ENCODE measurements around the gene CAMK2A. TPM values are rescaled to one million over a fixed set of nuclear protein-coding genes. Genes with fewer than 3 reads are reported as not detected.

Gene CAMK2A
- total RNA-seq, 1 experiment from 2014 or later, result 0.13 TPM

DNA sequence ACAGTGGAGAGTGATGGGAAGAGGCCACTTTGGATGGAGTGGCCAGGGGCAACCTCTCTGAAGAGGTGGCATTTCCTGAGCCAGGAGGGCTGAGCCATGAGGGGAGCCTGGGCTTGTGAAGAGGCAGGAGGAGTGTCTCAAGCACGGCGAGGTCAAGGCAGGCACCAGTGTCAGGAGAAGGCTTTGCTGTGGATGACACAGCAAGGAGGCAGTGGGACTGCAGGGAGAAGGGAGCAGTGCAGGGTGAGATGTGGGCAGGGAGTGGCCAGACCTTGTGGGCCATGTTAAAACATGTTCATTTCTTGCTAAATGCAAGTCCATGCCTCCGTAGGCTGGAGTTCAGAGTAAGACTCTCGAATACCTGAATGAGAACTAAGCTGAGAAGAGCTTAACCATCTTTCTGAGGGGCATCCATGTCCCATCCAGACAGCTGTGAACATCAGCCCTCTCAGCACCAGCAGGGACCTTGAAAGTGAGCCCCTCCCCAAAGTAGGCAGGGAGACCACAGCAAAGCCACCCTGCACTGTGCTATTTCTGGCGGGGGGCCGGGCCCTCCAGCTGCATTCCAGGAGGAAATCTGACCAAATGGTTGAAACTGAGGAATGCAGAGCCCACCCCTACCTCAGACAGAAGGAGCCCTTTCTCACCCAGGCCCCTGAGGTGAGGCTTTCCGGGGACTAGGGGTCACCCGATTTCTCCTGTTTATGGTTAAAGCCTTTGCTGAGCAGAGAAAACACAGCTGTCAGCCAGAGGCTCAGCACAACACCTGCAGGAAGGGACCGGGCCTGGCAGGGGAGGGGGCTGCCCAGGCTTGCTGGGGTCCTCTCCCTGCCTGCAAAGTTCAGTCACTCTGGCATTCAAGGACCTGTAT is 29.3 kb upstream of the CAMK2A start:
- no peak for DNase-seq
- no TSS peak for BruUV-seq (replicated peaks)
- peaks cover 70% of the 10 kb centered on the region for H3K4me1 ChIP-seq (replicated peaks; ENCODE audit: insufficient read depth)
- H4K20me1 ChIP-seq (ENCODE audit: insufficient read depth), result no peaks in the 10 kb centered on the region
- no peak overlapping the region for H3K4me3 ChIP-seq
- H3K4me2 ChIP-seq, result peak overlapping the region; percentile 68
- intact Hi-C loops (cut with micrococcal nuclease; ENCODE audit: unreplicated experiment), result no loop called here
- H3F3A ChIP-seq (ENCODE audit: insufficient read depth, low read depth), result peaks cover 56% of the 10 kb centered on the region
- H3K27me3 ChIP-seq (ENCODE audit: insufficient read depth, low read depth), result no peaks in the 10 kb centered on the region
- ChIA-PET POLR2A (ENCODE audit: unreplicated experiment) (interaction anchor here (0.7 kb wide), 1 partner anchor 99 kb away, joined by 17 read pairs; no protein-coding TSS in a partner anchor), CTCF (no interaction called here)
- no peaks in the 10 kb centered on the region for H3K36me3 ChIP-seq (ENCODE audit: low read depth)
- H3K79me2 ChIP-seq (ENCODE audit: low read depth), result no peaks in the 10 kb centered on the region
- TF ChIP-seq EZH2 (IDR thresholded peaks at IDR 0.05; ENCODE audit: low read depth), result no peak
- TF ChIP-seq, protein P1, sequence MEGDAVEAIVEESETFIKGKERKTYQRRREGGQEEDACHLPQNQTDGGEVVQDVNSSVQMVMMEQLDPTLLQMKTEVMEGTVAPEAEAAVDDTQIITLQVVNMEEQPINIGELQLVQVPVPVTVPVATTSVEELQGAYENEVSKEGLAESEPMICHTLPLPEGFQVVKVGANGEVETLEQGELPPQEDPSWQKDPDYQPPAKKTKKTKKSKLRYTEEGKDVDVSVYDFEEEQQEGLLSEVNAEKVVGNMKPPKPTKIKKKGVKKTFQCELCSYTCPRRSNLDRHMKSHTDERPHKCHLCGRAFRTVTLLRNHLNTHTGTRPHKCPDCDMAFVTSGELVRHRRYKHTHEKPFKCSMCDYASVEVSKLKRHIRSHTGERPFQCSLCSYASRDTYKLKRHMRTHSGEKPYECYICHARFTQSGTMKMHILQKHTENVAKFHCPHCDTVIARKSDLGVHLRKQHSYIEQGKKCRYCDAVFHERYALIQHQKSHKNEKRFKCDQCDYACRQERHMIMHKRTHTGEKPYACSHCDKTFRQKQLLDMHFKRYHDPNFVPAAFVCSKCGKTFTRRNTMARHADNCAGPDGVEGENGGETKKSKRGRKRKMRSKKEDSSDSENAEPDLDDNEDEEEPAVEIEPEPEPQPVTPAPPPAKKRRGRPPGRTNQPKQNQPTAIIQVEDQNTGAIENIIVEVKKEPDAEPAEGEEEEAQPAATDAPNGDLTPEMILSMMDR (conservative IDR thresholded peaks at IDR 0.05), result no peak
- H2AFZ ChIP-seq, result no peak overlapping the region
- H3K27ac ChIP-seq, result peak overlapping the region; percentile 81
- no peaks in the 10 kb centered on the region for H3K9me3 ChIP-seq (ENCODE audit: insufficient read depth, low read depth)
- H3K9me2 ChIP-seq (ENCODE audit: insufficient read depth), result no peaks in the 10 kb centered on the region

- BruUV-seq (replicated peaks), result TSS peak; percentile 91
- ChIA-PET POLR2A (ENCODE audit: unreplicated experiment) (interaction anchor here (0.5 to 0.6 kb wide), 2 partner anchors 9 to 25 kb away, joined by 3 to 4 read pairs; no protein-coding TSS in a partner anchor), CTCF (interaction anchor here (0.6 to 1.3 kb wide), 2 partner anchors 14 to 24 kb away, joined by 3 read pairs; no protein-coding TSS in a partner anchor)
- intact Hi-C loops (cut with micrococcal nuclease; ENCODE audit: unreplicated experiment), result no loop called here
- H3K27me3 ChIP-seq (ENCODE audit: insufficient read depth, low read depth), result no peaks in the 10 kb centered on the region
- TF ChIP-seq, protein P1 (conservative IDR thresholded peaks at IDR 0.05), result no peak
- TF ChIP-seq EZH2 (IDR thresholded peaks at IDR 0.05; ENCODE audit: low read depth), result no peak
- H3K4me1 ChIP-seq (replicated peaks; ENCODE audit: insufficient read depth), result peaks cover 59% of the 10 kb centered on the region
- H3K4me3 ChIP-seq, result no peak overlapping the region
- peak overlapping the region; percentile 68 for H3K4me2 ChIP-seq
- DNase-seq, result peak; percentile 94 to 97
- no peaks in the 10 kb centered on the region for H3K36me3 ChIP-seq (ENCODE audit: low read depth)
- peak overlapping the region; percentile 89 for H3K27ac ChIP-seq
- H2AFZ ChIP-seq, result no peak overlapping the region
- H3K79me2 ChIP-seq (ENCODE audit: low read depth), result no peaks in the 10 kb centered on the region
- no peaks in the 10 kb centered on the region for H3K9me3 ChIP-seq (ENCODE audit: insufficient read depth, low read depth)
- H3F3A ChIP-seq (ENCODE audit: insufficient read depth, low read depth), result peaks cover 51% of the 10 kb centered on the region
- H4K20me1 ChIP-seq (ENCODE audit: insufficient read depth), result no peaks in the 10 kb centered on the region
- H3K9me2 ChIP-seq (ENCODE audit: insufficient read depth), result no peaks in the 10 kb centered on the region
Measured at GRCh38 chr5:150317048-150318003, 27.8 kb upstream of the CAMK2A start.

GRCh38 chr5:150316320-150316719 is 26.7 kb upstream of the CAMK2A start:
- Histone ChIP-seq H3K79me2 (ENCODE audit: low read depth) (no peaks in the 10 kb centered on the region), H3K9me2 (ENCODE audit: insufficient read depth) (no peaks in the 10 kb centered on the region), H3K4me2 (peak overlapping the region; percentile 68; the same call in 1 of the 2 replicates), H3K4me1 (replicated peaks; ENCODE audit: insufficient read depth) (peaks cover 49% of the 10 kb centered on the region), H2AFZ (no peak overlapping the region), H3K27ac (peak overlapping the region; percentile 89), H3K4me3 (no peak overlapping the region), H4K20me1 (ENCODE audit: insufficient read depth) (no peaks in the 10 kb centered on the region), H3K36me3 (ENCODE audit: low read depth) (no peaks in the 10 kb centered on the region), H3K27me3 (ENCODE audit: insufficient read depth, low read depth) (no peaks in the 10 kb centered on the region), H3F3A (ENCODE audit: insufficient read depth, low read depth) (peaks cover 42% of the 10 kb centered on the region), H3K9me3 (ENCODE audit: insufficient read depth, low read depth) (no peaks in the 10 kb centered on the region)
- ChIA-PET POLR2A (ENCODE audit: unreplicated experiment) (interaction anchor here (0.6 kb wide), 1 partner anchor 26 kb away, joined by 4 read pairs; no protein-coding TSS in a partner anchor), CTCF (interaction anchor here (0.6 to 1.3 kb wide), 2 partner anchors 13 to 23 kb away, joined by 3 read pairs; no protein-coding TSS in a partner anchor)
- no TSS peak for BruUV-seq (replicated peaks)
- DNase-seq, result no peak
- intact Hi-C loops (cut with micrococcal nuclease; ENCODE audit: unreplicated experiment), result no loop called here
- TF ChIP-seq EZH2 (IDR thresholded peaks at IDR 0.05; ENCODE audit: low read depth), result no peak
- TF ChIP-seq, protein P1 (conservative IDR thresholded peaks at IDR 0.05), result no peak
